OCI-LY7 (cell line): ENCODE data around the gene GRIK2. TPM values are rescaled to one million over a fixed set of nuclear protein-coding genes. Genes with fewer than 3 reads are reported as not detected.

ENCODE experiments used
- BruUV-seq: library from RNA; stranded (reverse); fragments of 400-500 nt; replicated peaks from 2 replicates; lab custom pipeline; 2021; lab: Mats Ljungman, UMichigan
- CTCF ChIA-PET: fragments of 300-600 bp; sonication (Branson Sonifier 250); formaldehyde crosslinking; loops from one replicate; lab custom pipeline; 2022; ENCODE audit warnings: antibody characterized with exemption; ENCODE audit not compliant: unreplicated experiment; lab: Charles Lee
- POLR2A ChIA-PET: fragments of 300-600 bp; sonication (Branson Sonifier 250); formaldehyde crosslinking; loops from one replicate; lab custom pipeline; 2022; ENCODE audit warnings: antibody characterized with exemption; lab: Charles Lee
- DNase-seq: peaks from one replicate; pipeline ENCODE4 v3.0.0-alpha.2; 2015; ENCODE audit warnings: low spot score
- H2AFZ ChIP-seq: fragments of 200-600 bp; sonication (generic), shearing (Covaris generic); 2 replicates; pipeline ENCODE4 v1.6.1; 2014; ENCODE audit warnings: mild to moderate bottlenecking, antibody characterized with exemption, low read length, moderate library complexity
- H3K27ac ChIP-seq: fragments of 200-600 bp; sonication (generic); 2 replicates; pipeline ENCODE4 v1.5.1; 2014; ENCODE audit warnings: mixed run types, low read depth, mild to moderate bottlenecking, moderate library complexity, low read length, inconsistent platforms; ENCODE audit not compliant: poor library complexity, severe bottlenecking
- H3K36me3 ChIP-seq: fragments of 200-600 bp; sonication (generic); 2 replicates; pipeline ENCODE4 v1.6.1; 2014; ENCODE audit warnings: mild to moderate bottlenecking, antibody characterized with exemption, low read length, moderate library complexity, mixed read lengths; ENCODE audit not compliant: insufficient read depth
- H3K4me1 ChIP-seq: fragments of 200-600 bp; sonication (generic); 2 replicates; pipeline ENCODE4 v1.5.1; 2014; ENCODE audit warnings: mild to moderate bottlenecking, low read length; ENCODE audit not compliant: insufficient read depth, poor library complexity, severe bottlenecking
- H3K4me2 ChIP-seq: fragments of 200-600 bp; sonication (generic); 2 replicates; pipeline ENCODE4 v1.6.1; 2014; ENCODE audit warnings: mild to moderate bottlenecking, low read length
- H3K4me3 ChIP-seq: fragments of 200-600 bp; sonication (generic); 2 replicates; pipeline ENCODE4 v1.5.1; 2014; ENCODE audit warnings: mild to moderate bottlenecking, low read depth, low read length; ENCODE audit not compliant: poor library complexity, severe bottlenecking
- H3K79me2 ChIP-seq: fragments of 200-600 bp; sonication (generic); 2 replicates; pipeline ENCODE4 v1.6.1; 2016; ENCODE audit warnings: low read depth, mild to moderate bottlenecking, low read length, moderate library complexity, mixed read lengths; ENCODE audit not compliant: insufficient read depth
- H3K9me2 ChIP-seq: fragments of 200-600 bp; sonication (generic); 2 replicates; pipeline ENCODE4 v1.6.1; 2016; ENCODE audit warnings: mild to moderate bottlenecking, low read length, mixed read lengths; ENCODE audit not compliant: insufficient read depth
- H3K9me3 ChIP-seq: fragments of 200-600 bp; sonication (generic); 2 replicates; pipeline ENCODE4 v1.6.1; 2014; ENCODE audit warnings: mild to moderate bottlenecking, mixed run types, low read length, mixed read lengths
- H4K20me1 ChIP-seq: fragments of 200-600 bp; sonication (generic); 2 replicates; pipeline ENCODE4 v1.6.1; 2014; ENCODE audit warnings: mild to moderate bottlenecking, antibody characterized with exemption, low read length, moderate library complexity, mixed read lengths; ENCODE audit not compliant: insufficient read depth
- EZH2phosphoT487 ChIP-seq: fragments of 200-600 bp; sonication (generic); IDR thresholded peaks from 2 replicates; pipeline ENCODE4 v1.6.1; 2018; ENCODE audit warnings: low read depth, borderline replicate concordance, mild to moderate bottlenecking, mixed run types, antibody characterized with exemption, low read length, moderate library complexity, mixed read lengths
- intact Hi-C: fragments of 100-400 bp; cut with micrococcal nuclease; formaldehyde crosslinking; loops from one replicate; pipeline ENCODE4 v1.10.0; 2022; ENCODE audit not compliant: unreplicated experiment
- total RNA-seq, 2 experiments: library from RNA; depleted of rRNA in 1 of 2; stranded (reverse); fragments of >200 nt in 1 of 2; shearing (Covaris generic) in 1 of 2; gene quantifications; 2 replicates each; pipeline ENCODE4 v1.2.3, GENCODE V29; 2014 to 2022
- TF ChIP-seq, protein P1 (sequence below): fragments of 200-600 bp; sonication (generic); conservative IDR thresholded peaks from 2 replicates; pipeline ENCODE4 v1.5.1; 2014; ENCODE audit warnings: mild to moderate bottlenecking, antibody characterized with exemption, low read length, moderate library complexity, mixed read lengths

Gene GRIK2
- total RNA-seq, 2 experiments from 2014 or later: not detected

DNA sequence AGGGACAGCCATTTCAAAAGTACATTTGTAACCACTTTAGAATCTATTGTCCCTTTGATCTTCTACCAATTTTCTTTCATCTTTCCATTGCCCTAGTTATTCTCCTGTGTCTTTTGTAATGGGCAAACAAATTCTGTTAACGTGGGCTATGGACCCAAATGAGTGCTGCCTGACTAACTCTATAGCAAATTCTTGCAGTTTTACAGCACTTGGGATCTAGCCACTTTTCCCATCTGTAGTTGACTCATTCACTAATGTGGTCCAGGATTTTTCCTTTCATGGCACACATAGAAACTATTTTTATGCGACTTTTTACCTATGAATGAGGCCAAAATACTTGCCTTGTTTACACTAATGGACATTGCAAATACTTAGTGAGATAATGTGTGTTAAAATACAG, 52.0 kb downstream of the GRIK2 start:
- ChIA-PET CTCF (no interaction called here), POLR2A (no interaction called here)
- H3K9me2 ChIP-seq: no peaks in the 10 kb centered on the region
- H3K79me2 ChIP-seq: no peaks in the 10 kb centered on the region
- H3K4me1 ChIP-seq: no peaks in the 10 kb centered on the region
- BruUV-seq: no TSS peak
- H3K4me3 ChIP-seq: no peak overlapping the region
- DNase-seq: no peak
- no peak overlapping the region for H3K4me2 ChIP-seq
- no peaks in the 10 kb centered on the region for H4K20me1 ChIP-seq
- no peaks in the 10 kb centered on the region for H3K9me3 ChIP-seq
- intact Hi-C loops: no loop called here
- H3K27ac ChIP-seq: no peak overlapping the region
- H2AFZ ChIP-seq: no peak overlapping the region
- TF ChIP-seq EZH2phosphoT487: no peak
- TF ChIP-seq, protein P1, sequence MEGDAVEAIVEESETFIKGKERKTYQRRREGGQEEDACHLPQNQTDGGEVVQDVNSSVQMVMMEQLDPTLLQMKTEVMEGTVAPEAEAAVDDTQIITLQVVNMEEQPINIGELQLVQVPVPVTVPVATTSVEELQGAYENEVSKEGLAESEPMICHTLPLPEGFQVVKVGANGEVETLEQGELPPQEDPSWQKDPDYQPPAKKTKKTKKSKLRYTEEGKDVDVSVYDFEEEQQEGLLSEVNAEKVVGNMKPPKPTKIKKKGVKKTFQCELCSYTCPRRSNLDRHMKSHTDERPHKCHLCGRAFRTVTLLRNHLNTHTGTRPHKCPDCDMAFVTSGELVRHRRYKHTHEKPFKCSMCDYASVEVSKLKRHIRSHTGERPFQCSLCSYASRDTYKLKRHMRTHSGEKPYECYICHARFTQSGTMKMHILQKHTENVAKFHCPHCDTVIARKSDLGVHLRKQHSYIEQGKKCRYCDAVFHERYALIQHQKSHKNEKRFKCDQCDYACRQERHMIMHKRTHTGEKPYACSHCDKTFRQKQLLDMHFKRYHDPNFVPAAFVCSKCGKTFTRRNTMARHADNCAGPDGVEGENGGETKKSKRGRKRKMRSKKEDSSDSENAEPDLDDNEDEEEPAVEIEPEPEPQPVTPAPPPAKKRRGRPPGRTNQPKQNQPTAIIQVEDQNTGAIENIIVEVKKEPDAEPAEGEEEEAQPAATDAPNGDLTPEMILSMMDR: no peak
- H3K36me3 ChIP-seq: no peaks in the 10 kb centered on the region

DNA sequence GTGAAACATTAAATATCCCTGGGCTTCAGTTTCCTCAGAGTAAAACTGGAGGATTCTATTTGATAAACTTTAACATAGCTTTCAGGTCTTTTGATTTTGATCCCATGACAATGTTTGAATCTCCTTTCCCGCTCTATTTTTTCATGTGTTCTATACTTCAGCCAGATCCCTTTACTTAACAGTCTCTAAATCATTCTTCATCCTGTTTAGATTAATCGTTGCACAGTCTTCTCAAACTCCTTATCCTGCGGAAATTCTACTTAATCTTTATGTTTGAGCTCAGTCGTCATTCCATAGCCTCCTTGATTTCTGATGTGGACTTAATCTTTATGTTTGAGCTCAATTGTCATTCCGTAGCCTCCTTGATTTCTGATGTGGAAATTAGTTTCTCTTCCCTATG, 57.4 kb downstream of the GRIK2 start:
- H3K9me2 ChIP-seq: no peaks in the 10 kb centered on the region
- no peaks in the 10 kb centered on the region for H4K20me1 ChIP-seq
- no peaks in the 10 kb centered on the region for H3K36me3 ChIP-seq
- H3K4me2 ChIP-seq: no peak overlapping the region
- no peaks in the 10 kb centered on the region for H3K79me2 ChIP-seq
- H3K4me1 ChIP-seq: no peaks in the 10 kb centered on the region
- no peaks in the 10 kb centered on the region for H3K9me3 ChIP-seq
- BruUV-seq: no TSS peak
- TF ChIP-seq, protein P1: no peak
- no peak for TF ChIP-seq EZH2phosphoT487
- ChIA-PET POLR2A (interaction anchor here (0.7 to 2.3 kb wide), 2 partner anchors 10 to 24 kb away, joined by 3 to 6 read pairs; no protein-coding TSS in a partner anchor), CTCF (no interaction called here)
- H2AFZ ChIP-seq: no peak overlapping the region
- no peak overlapping the region for H3K4me3 ChIP-seq
- no peak overlapping the region for H3K27ac ChIP-seq
- intact Hi-C loops: no loop called here
- DNase-seq: no peak

DNA sequence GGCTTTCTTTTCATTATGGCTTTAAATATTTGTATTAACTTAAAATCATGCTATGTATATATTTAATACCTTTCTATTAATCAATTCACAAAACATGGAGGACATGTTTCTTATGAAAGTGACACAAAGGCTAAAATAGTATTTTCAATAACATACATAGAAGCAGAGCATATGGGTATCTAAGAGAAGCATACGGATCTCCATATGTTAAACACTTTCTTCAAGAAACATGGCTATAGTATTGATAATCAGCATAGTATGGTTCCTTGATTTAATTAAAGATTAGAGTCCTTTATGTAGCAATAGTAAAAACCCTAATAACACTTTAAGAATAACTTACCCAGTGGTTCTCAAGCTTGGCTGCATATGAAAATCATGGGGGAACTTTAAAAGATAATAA, 58.5 kb downstream of the GRIK2 start:
- no peak for DNase-seq

More for the DNA sequence above, 58.5 kb downstream of the GRIK2 start:
- POLR2A ChIA-PET: no interaction called here
- no peaks in the 10 kb centered on the region for H3K9me2 ChIP-seq
- no peak overlapping the region for H3K4me3 ChIP-seq
- intact Hi-C loops: no loop called here
- no peak overlapping the region for H2AFZ ChIP-seq
- no peak overlapping the region for H3K4me2 ChIP-seq
- no peaks in the 10 kb centered on the region for H3K9me3 ChIP-seq
- H3K79me2 ChIP-seq: no peaks in the 10 kb centered on the region
- H4K20me1 ChIP-seq: no peaks in the 10 kb centered on the region
- H3K4me1 ChIP-seq: no peaks in the 10 kb centered on the region
- no peaks in the 10 kb centered on the region for H3K36me3 ChIP-seq
- H3K27ac ChIP-seq: no peak overlapping the region
- TF ChIP-seq, protein P1: no peak
- BruUV-seq: no TSS peak
- CTCF ChIA-PET: no interaction called here
